NCI-H2081 (cell line): ENCODE measurements around the gene SPAG16.
"Not testable (repeated sequence)": the region's sequence is repeated elsewhere in the genome, so short reads cannot be mapped to it uniquely, and the experiment has no call there.

Experiments
- DNase-seq, 2 experiments: peaks; one replicate each; lab custom pipeline; 2025; lab: John Stamatoyannopoulos, UW

SPAG16 gene

GRCh38 chr2:213271947-213272346 lies 12.3 kb upstream of the SPAG16 start:
- no peak for DNase-seq

GRCh38 chr2:213274143-213274542 lies 10.1 kb upstream of the SPAG16 start:
- no peak for DNase-seq

- no peak for DNase-seq
Observed at GRCh38 chr2:213275265-213275664, 9.0 kb upstream of the SPAG16 start.

GRCh38 chr2:213277134-213277533 lies 7.1 kb upstream of the SPAG16 start:
- not testable (repeated sequence) for DNase-seq

GRCh38 chr2:213279116-213279620 lies 5.1 kb upstream of the SPAG16 start:
- DNase-seq = no peak

GRCh38 chr2:213279971-213280370 lies 4.3 kb upstream of the SPAG16 start:
- no peak for DNase-seq

- DNase-seq = no peak
Observed at GRCh38 chr2:213281156-213281555, 3.1 kb upstream of the SPAG16 start.

GRCh38 chr2:213285404-213285803 lies 1.1 kb downstream of the SPAG16 start:
- DNase-seq = no peak

- DNase-seq = no peak
Observed at GRCh38 chr2:213286161-213286560, 1.9 kb downstream of the SPAG16 start.

- no peak for DNase-seq
Observed at GRCh38 chr2:213288913-213289700, 4.8 kb downstream of the SPAG16 start.

- no peak for DNase-seq
Observed at GRCh38 chr2:213290501-213290900, 6.2 kb downstream of the SPAG16 start.

GRCh38 chr2:213296270-213296669 lies 12.0 kb downstream of the SPAG16 start:
- no peak for DNase-seq

- no peak for DNase-seq
Observed at GRCh38 chr2:213306316-213306942, 22.2 kb downstream of the SPAG16 start.

- DNase-seq = no peak
Observed at GRCh38 chr2:213315168-213315876, 31.1 kb downstream of the SPAG16 start.

- DNase-seq = peak; percentile 6 to 42
Observed at GRCh38 chr2:213316001-213316735, 31.9 kb downstream of the SPAG16 start.

- DNase-seq = no peak
Observed at GRCh38 chr2:213317929-213318328, 33.7 kb downstream of the SPAG16 start.

GRCh38 chr2:213320604-213321003 lies 36.3 kb downstream of the SPAG16 start:
- no peak for DNase-seq

GRCh38 chr2:213336253-213336770 lies 52.0 kb downstream of the SPAG16 start:
- no peak for DNase-seq

- no peak for DNase-seq
Observed at GRCh38 chr2:213353419-213353818, 69.2 kb downstream of the SPAG16 start.

GRCh38 chr2:213376644-213377043 lies 92.4 kb downstream of the SPAG16 start:
- DNase-seq = no peak

- DNase-seq = not testable (repeated sequence)
Observed at GRCh38 chr2:213407027-213407426, 122.8 kb downstream of the SPAG16 start.
